Panc1 (cell line): ENCODE data around the gene BABAM2. TPM values are rescaled to one million over a fixed set of nuclear protein-coding genes. Genes with fewer than 3 reads are reported as not detected.

Experiments
- ATAC-seq: fragments of 200-7000 bp; cut with Tn5 transposase; 2 replicates; pipeline ENCODE4 v1.9.1; 2020; ENCODE audit warnings: mild to moderate bottlenecking, moderate library complexity
- BruUV-seq: library from RNA; stranded (reverse); fragments of 400-500 nt; replicated peaks from 2 replicates; lab custom pipeline; 2021; lab: Mats Ljungman, UMichigan
- CTCF ChIA-PET: fragments of 300-600 bp; sonication (Branson Sonifier 250); formaldehyde crosslinking; loops from one replicate; lab custom pipeline; 2022; ENCODE audit warnings: antibody characterized with exemption; lab: Charles Lee
- POLR2A ChIA-PET: fragments of 300-600 bp; sonication (Branson Sonifier 250); formaldehyde crosslinking; loops from one replicate; lab custom pipeline; 2022; ENCODE audit warnings: antibody characterized with exemption; lab: Charles Lee
- DNase-seq: peaks from one replicate; pipeline ENCODE4 v3.0.0-alpha.2; 2010; ENCODE audit warnings: low read depth, low spot score
- H3K27ac ChIP-seq: 2 replicates; pipeline ENCODE4 v1.5.1; 2011; ENCODE audit warnings: mild to moderate bottlenecking, low read length, inconsistent platforms
- H3K27me3 ChIP-seq: fragments of 200-500 bp; sonication (Bioruptor generic); 2 replicates; pipeline ENCODE4 v1.6.0; 2014; ENCODE audit warnings: low read length, inconsistent platforms; ENCODE audit not compliant: control insufficient read depth, insufficient read depth
- H3K36me3 ChIP-seq: fragments of 200-500 bp; sonication (Bioruptor generic); 2 replicates; pipeline ENCODE4 v1.5.1; 2014; ENCODE audit warnings: inconsistent platforms, mild to moderate bottlenecking, low read length, moderate library complexity; ENCODE audit not compliant: control insufficient read depth, insufficient read depth
- H3K4me1 ChIP-seq: 2 replicates; pipeline ENCODE4 v1.5.1; 2011; ENCODE audit warnings: inconsistent platforms, mild to moderate bottlenecking, low read length, moderate library complexity; ENCODE audit not compliant: control insufficient read depth, insufficient read depth
- H3K4me3 ChIP-seq, 2 experiments: 2 replicates each; pipeline ENCODE4 v1.5.1; 2011 to 2012; ENCODE audit warnings: low read depth in 2 of 2, low read length in 2 of 2, mild to moderate bottlenecking in 2 of 2, inconsistent platforms in 1 of 2, moderate library complexity in 1 of 2
- H3K9me3 ChIP-seq: fragments of 200-500 bp; sonication (Bioruptor generic); 2 replicates; pipeline ENCODE4 v1.5.1; 2014; ENCODE audit warnings: low read depth, mild to moderate bottlenecking, inconsistent platforms, low read length, moderate library complexity; ENCODE audit not compliant: control insufficient read depth, insufficient read depth
- POLR2AphosphoS5 ChIP-seq: IDR thresholded peaks from 2 replicates; pipeline ENCODE4 v1.6.1; 2012; ENCODE audit warnings: mild to moderate bottlenecking, low read depth, low read length, moderate library complexity
- SIN3A ChIP-seq: IDR thresholded peaks from 2 replicates; pipeline ENCODE4 v1.6.1; 2012; ENCODE audit warnings: low read depth, mild to moderate bottlenecking, low read length, moderate library complexity, borderline replicate concordance; ENCODE audit not compliant: insufficient read depth
- TCF7L2 ChIP-seq: IDR thresholded peaks from 2 replicates; pipeline ENCODE4 v1.6.1; 2011; ENCODE audit warnings: mild to moderate bottlenecking, low read depth, low read length, inconsistent platforms
- in situ Hi-C: cut with HindIII; loops from 2 replicates; pipeline ENCODE4 v1.10.0; 2016; ENCODE audit warnings: low sequenced_read_pairs, low pct_unique_long_range_greater_than_20kb
- intact Hi-C: fragments of 100-400 bp; cut with micrococcal nuclease; formaldehyde crosslinking; loops from one replicate; pipeline ENCODE4 v1.10.0; 2022; ENCODE audit not compliant: unreplicated experiment
- total RNA-seq: library from RNA; stranded (reverse); gene quantifications from one replicate; pipeline ENCODE4 v1.2.1, GENCODE V29; 2021; ENCODE audit not compliant: unreplicated experiment
- TF ChIP-seq, protein P1 (sequence below), 2 experiments: IDR thresholded peaks; 2 replicates each; pipeline ENCODE4 v1.6.1; 2011 to 2012; ENCODE audit warnings: low read depth in 2 of 2, control low read depth in 1 of 2, low read length in 1 of 2, mild to moderate bottlenecking in 1 of 2, moderate library complexity in 1 of 2; ENCODE audit not compliant: insufficient read depth in 1 of 2
- TF ChIP-seq, protein P2 (sequence below): fragments of 450-650 bp; IDR thresholded peaks from 2 replicates; pipeline ENCODE4 v1.5.1; 2017; ENCODE audit warnings: mild to moderate bottlenecking

BABAM2 gene
- total RNA-seq, 1 experiment from 2014 or later: 31.2 TPM

DNA sequence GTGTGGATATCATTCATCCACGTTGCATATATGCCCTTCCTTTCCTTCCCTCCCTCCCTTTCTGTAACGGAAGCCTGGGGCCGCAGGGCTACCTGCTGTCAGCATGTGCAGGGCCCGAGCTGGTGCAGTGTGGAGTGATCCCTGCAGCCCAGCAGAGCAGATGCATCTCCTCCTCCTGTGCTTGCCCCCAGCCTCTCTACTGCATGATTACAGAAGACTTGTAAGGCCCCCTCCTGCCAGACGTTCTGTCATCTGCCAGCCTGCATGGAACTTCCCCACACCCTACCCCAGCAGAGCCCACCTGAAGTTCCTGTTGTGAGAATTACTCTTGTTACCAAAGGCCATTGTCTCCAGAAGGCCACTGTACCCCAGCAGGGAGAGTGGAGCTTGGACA lies 434.6 kb downstream of the BABAM2 start:
- Histone ChIP-seq H3K27me3 (no peaks in the 10 kb centered on the region), H3K4me1 (no peaks in the 10 kb centered on the region), H3K9me3 (no peaks in the 10 kb centered on the region), H3K27ac (no peak overlapping the region), H3K36me3 (no peaks in the 10 kb centered on the region), H3K4me3 (no peak overlapping the region)
- ChIA-PET CTCF (no interaction called here), POLR2A (no interaction called here)
- DNase-seq: no peak
- in situ Hi-C loops (no loop called here), intact Hi-C loops (no loop called here)
- no peak for ATAC-seq
- no TSS peak for BruUV-seq
- TF ChIP-seq TCF7L2: no peak
- TF ChIP-seq, protein P1, sequence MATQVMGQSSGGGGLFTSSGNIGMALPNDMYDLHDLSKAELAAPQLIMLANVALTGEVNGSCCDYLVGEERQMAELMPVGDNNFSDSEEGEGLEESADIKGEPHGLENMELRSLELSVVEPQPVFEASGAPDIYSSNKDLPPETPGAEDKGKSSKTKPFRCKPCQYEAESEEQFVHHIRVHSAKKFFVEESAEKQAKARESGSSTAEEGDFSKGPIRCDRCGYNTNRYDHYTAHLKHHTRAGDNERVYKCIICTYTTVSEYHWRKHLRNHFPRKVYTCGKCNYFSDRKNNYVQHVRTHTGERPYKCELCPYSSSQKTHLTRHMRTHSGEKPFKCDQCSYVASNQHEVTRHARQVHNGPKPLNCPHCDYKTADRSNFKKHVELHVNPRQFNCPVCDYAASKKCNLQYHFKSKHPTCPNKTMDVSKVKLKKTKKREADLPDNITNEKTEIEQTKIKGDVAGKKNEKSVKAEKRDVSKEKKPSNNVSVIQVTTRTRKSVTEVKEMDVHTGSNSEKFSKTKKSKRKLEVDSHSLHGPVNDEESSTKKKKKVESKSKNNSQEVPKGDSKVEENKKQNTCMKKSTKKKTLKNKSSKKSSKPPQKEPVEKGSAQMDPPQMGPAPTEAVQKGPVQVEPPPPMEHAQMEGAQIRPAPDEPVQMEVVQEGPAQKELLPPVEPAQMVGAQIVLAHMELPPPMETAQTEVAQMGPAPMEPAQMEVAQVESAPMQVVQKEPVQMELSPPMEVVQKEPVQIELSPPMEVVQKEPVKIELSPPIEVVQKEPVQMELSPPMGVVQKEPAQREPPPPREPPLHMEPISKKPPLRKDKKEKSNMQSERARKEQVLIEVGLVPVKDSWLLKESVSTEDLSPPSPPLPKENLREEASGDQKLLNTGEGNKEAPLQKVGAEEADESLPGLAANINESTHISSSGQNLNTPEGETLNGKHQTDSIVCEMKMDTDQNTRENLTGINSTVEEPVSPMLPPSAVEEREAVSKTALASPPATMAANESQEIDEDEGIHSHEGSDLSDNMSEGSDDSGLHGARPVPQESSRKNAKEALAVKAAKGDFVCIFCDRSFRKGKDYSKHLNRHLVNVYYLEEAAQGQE (IDR thresholded peaks at IDR 0.05; ENCODE audit: insufficient read depth in 1 of 2, low read depth in 2 of 2, low read length in 1 of 2): no peak
- TF ChIP-seq SIN3A: no peak
- TF ChIP-seq POLR2AphosphoS5: no peak
- TF ChIP-seq, protein P2, sequence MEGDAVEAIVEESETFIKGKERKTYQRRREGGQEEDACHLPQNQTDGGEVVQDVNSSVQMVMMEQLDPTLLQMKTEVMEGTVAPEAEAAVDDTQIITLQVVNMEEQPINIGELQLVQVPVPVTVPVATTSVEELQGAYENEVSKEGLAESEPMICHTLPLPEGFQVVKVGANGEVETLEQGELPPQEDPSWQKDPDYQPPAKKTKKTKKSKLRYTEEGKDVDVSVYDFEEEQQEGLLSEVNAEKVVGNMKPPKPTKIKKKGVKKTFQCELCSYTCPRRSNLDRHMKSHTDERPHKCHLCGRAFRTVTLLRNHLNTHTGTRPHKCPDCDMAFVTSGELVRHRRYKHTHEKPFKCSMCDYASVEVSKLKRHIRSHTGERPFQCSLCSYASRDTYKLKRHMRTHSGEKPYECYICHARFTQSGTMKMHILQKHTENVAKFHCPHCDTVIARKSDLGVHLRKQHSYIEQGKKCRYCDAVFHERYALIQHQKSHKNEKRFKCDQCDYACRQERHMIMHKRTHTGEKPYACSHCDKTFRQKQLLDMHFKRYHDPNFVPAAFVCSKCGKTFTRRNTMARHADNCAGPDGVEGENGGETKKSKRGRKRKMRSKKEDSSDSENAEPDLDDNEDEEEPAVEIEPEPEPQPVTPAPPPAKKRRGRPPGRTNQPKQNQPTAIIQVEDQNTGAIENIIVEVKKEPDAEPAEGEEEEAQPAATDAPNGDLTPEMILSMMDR: no peak

DNA sequence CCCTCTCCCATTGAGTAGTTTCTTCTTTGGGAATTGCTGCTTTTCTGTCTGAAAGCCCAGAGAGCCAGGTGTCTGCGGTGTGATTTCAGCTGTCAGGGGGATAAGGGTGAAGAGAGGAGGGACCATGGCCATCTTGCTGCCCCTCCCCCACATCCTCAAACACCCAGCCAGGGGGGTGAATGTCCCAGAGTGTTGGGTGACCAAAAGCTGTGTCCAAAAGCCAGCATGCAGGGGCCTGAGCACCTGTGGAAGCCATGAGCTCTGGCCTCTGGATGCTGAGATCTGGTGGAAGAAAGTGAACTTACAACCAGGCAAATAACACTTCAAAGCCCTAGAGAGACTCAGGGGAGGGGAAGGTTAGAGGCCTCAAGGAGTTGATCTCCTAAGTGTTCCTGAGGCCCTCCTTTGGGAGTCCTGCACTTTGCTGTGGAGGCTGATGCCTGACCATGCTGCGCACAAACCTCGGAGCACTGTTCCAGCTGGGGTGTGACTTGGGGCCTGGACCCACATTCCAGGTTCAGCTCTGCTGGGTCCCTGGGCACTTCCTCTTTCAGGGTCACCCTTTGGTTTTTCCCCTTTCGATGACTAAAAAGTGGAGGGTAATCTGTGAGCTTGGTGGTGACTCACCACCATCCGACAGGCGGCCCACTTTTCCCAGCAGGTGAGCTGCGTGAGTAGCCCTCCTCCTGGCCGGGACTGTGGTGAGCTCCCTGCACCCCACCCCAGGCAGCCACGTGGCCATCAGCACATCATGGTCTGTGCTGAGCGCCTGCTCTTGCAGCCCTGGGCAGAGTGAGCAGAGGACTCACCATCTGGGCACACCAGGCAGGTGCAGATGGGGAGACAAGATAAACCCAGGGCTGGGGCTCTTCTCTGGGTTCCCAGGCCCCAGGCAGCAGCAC lies 435.3 kb downstream of the BABAM2 start:
- no TSS peak for BruUV-seq
- no peak for ATAC-seq
- no peaks in the 10 kb centered on the region for H3K36me3 ChIP-seq
- H3K9me3 ChIP-seq: no peaks in the 10 kb centered on the region
- H3K4me3 ChIP-seq: no peak overlapping the region
- DNase-seq: no peak
- H3K27me3 ChIP-seq: no peaks in the 10 kb centered on the region
- no peak overlapping the region for H3K27ac ChIP-seq
- CTCF ChIA-PET: no interaction called here
- in situ Hi-C loops (no loop called here), intact Hi-C loops (no loop called here)
- no peaks in the 10 kb centered on the region for H3K4me1 ChIP-seq
- TF ChIP-seq POLR2AphosphoS5: no peak
- TF ChIP-seq, protein P1 (IDR thresholded peaks at IDR 0.05; ENCODE audit: insufficient read depth in 1 of 2, low read depth in 2 of 2, low read length in 1 of 2): no peak
- no peak for TF ChIP-seq SIN3A
- TF ChIP-seq, protein P2: no peak
- no peak for TF ChIP-seq TCF7L2
- POLR2A ChIA-PET: no interaction called here
